H1 (cell line): ENCODE measurements around the gene IGFBP3. TPM values are rescaled to one million over a fixed set of nuclear protein-coding genes. Genes with fewer than 3 reads are reported as not detected.

Source experiments
- CTCF ChIA-PET: fragments of 300-600 bp; sonication (Branson Sonifier 250); formaldehyde crosslinking; loops from one replicate; lab custom pipeline; 2021; ENCODE audit not compliant: partially characterized antibody; lab: Charles Lee
- POLR2A ChIA-PET: fragments of 300-600 bp; sonication (Branson Sonifier 250); formaldehyde crosslinking; loops from one replicate; lab custom pipeline; 2021; ENCODE audit warnings: inconsistent platforms; ENCODE audit not compliant: partially characterized antibody; lab: Charles Lee
- DNase-seq, 2 experiments: peaks; one replicate each; pipeline versions ENCODE4 v3.0.0 to v3.0.0-alpha.2; 2010 to 2022; ENCODE audit warnings: low spot score in 2 of 2, low read depth in 1 of 2, mixed read lengths in 1 of 2
- FAIRE-seq: peaks from 2 replicates; lab custom pipeline; 2011; peaks lifted over from hg19 to GRCh38; lab: Jason Lieb, UNC
- H2AFZ ChIP-seq: 2 replicates; pipeline ENCODE4 v1.8.1; 2012; ENCODE audit warnings: low read length, inconsistent platforms
- H2AK5ac ChIP-seq: 2 replicates; pipeline ENCODE4 v1.6.1; 2013; ENCODE audit warnings: low read depth, low read length
- H2BK120ac ChIP-seq: replicated peaks from 2 replicates; pipeline ENCODE3; 2013; ENCODE audit warnings: low read depth, low read length, inconsistent platforms
- H2BK12ac ChIP-seq: 2 replicates; pipeline ENCODE4 v1.6.1; 2013; ENCODE audit warnings: low read depth, low read length
- H2BK15ac ChIP-seq: 2 replicates; pipeline ENCODE4 v1.6.1; 2013; ENCODE audit warnings: low read length
- H2BK20ac ChIP-seq: 2 replicates; pipeline ENCODE4 v1.6.1; 2013; ENCODE audit warnings: low read length
- H2BK5ac ChIP-seq: 2 replicates; pipeline ENCODE4 v1.6.1; 2013; ENCODE audit warnings: low read depth, low read length
- H3K14ac ChIP-seq: 2 replicates; pipeline ENCODE4 v1.6.1; 2013; ENCODE audit warnings: inconsistent platforms; ENCODE audit not compliant: insufficient read length
- H3K18ac ChIP-seq: 2 replicates; pipeline ENCODE4 v1.6.1; 2013; ENCODE audit warnings: low read length; ENCODE audit errors: extremely low read depth
- H3K23ac ChIP-seq: 2 replicates; pipeline ENCODE4 v1.6.1; 2013; ENCODE audit warnings: inconsistent platforms; ENCODE audit not compliant: insufficient read length
- H3K23me2 ChIP-seq: 2 replicates; pipeline ENCODE4 v1.6.1; 2013; ENCODE audit warnings: low read depth, low read length
- H3K27ac ChIP-seq: 2 replicates; pipeline ENCODE4 v1.6.1; 2011; ENCODE audit warnings: low read depth, low read length, inconsistent platforms
- H3K27me3 ChIP-seq, 4 experiments: replicated peaks in 1 of 4; 1 replicate in 1 of 4; 2 replicates in 3 of 4; pipeline versions ENCODE4 v1.6.1 to v1.8.1; 2011 to 2013; ENCODE audit warnings: low read length in 3 of 4, mild to moderate bottlenecking in 3 of 4, inconsistent platforms in 2 of 4, mixed read lengths in 2 of 4, moderate library complexity in 1 of 4; ENCODE audit not compliant: control insufficient read depth in 3 of 4, insufficient read depth in 3 of 4; ENCODE audit errors: extremely low read depth in 1 of 4
- H3K36me3 ChIP-seq, 4 experiments: 2 replicates each; pipeline versions ENCODE4 v1.6.1 to v1.8.1; 2011 to 2013; ENCODE audit warnings: mild to moderate bottlenecking in 4 of 4, low read length in 3 of 4, moderate library complexity in 2 of 4, control low read depth in 1 of 4, inconsistent platforms in 1 of 4; ENCODE audit not compliant: insufficient read depth in 4 of 4, control insufficient read depth in 2 of 4
- H3K4ac ChIP-seq: replicated peaks from 2 replicates; pipeline ENCODE3; 2013; ENCODE audit warnings: low read length, low read depth, mixed read lengths, inconsistent platforms; ENCODE audit not compliant: insufficient read length
- H3K4me1 ChIP-seq, 4 experiments: replicated peaks in 1 of 4; 1 replicate in 1 of 4; 2 replicates in 3 of 4; pipeline versions ENCODE4 v1.6.1 to v1.8.1; 2011 to 2013; ENCODE audit warnings: low read length in 3 of 4, inconsistent platforms in 2 of 4, mixed read lengths in 1 of 4; ENCODE audit not compliant: insufficient read depth in 4 of 4, control insufficient read depth in 3 of 4
- H3K4me2 ChIP-seq, 2 experiments: 2 replicates each; pipeline versions ENCODE4 v1.6.1 to v1.8.1; 2011 to 2013; ENCODE audit warnings: low read depth in 2 of 2, low read length in 2 of 2, control low read depth in 1 of 2, inconsistent platforms in 1 of 2, mild to moderate bottlenecking in 1 of 2; ENCODE audit not compliant: insufficient read depth in 1 of 2
- H3K4me3 ChIP-seq, 4 experiments: fragments of 200-600, 300-600 bp in 1 of 4; sonication (generic), shearing (Covaris generic), sonication (Bioruptor Twin) in 1 of 4; 2 replicates each; pipeline versions ENCODE4 v1.5.1 to v1.8.1; 2011 to 2016; ENCODE audit warnings: low read length in 4 of 4, low read depth in 3 of 4, control low read depth in 2 of 4, inconsistent platforms in 2 of 4, mild to moderate bottlenecking in 2 of 4, mixed read lengths in 1 of 4, moderate library complexity in 1 of 4; ENCODE audit not compliant: insufficient read depth in 2 of 4; ENCODE audit errors: extremely low read depth in 1 of 4
- H3K56ac ChIP-seq: replicated peaks from 2 replicates; pipeline ENCODE3; 2013; ENCODE audit warnings: low read depth, mild to moderate bottlenecking, mixed read lengths, low read length, inconsistent platforms; ENCODE audit not compliant: insufficient read length
- H3K79me1 ChIP-seq: 2 replicates; pipeline ENCODE4 v1.6.1; 2013; ENCODE audit warnings: low read depth, low read length, control low read depth
- H3K79me2 ChIP-seq, 2 experiments: 2 replicates each; pipeline versions ENCODE4 v1.6.1 to v1.8.1; 2012 to 2013; ENCODE audit warnings: low read length in 2 of 2, mild to moderate bottlenecking in 2 of 2, inconsistent platforms in 1 of 2; ENCODE audit not compliant: insufficient read depth in 2 of 2, control insufficient read depth in 1 of 2
- H3K9ac ChIP-seq, 4 experiments: replicated peaks in 1 of 4; 1 replicate in 1 of 4; 2 replicates in 3 of 4; pipeline versions ENCODE4 v1.6.1 to v1.8.1; 2011 to 2013; ENCODE audit warnings: low read depth in 3 of 4, low read length in 3 of 4, control low read depth in 2 of 4, mild to moderate bottlenecking in 2 of 4, moderate library complexity in 2 of 4, inconsistent platforms in 1 of 4; ENCODE audit errors: extremely low read depth in 1 of 4
- H3K9me3 ChIP-seq, 2 experiments: 2 replicates each; pipeline versions ENCODE4 v1.6.1 to v1.8.1; 2012 to 2013; ENCODE audit warnings: mild to moderate bottlenecking in 2 of 2, moderate library complexity in 2 of 2, control low read depth in 1 of 2, inconsistent platforms in 1 of 2, low read depth in 1 of 2, low read length in 1 of 2, mixed read lengths in 1 of 2; ENCODE audit not compliant: insufficient read depth in 2 of 2
- H4K20me1 ChIP-seq, 2 experiments: replicated peaks in 1 of 2; 2 replicates each; pipeline versions ENCODE3 to v1.8.1; 2011 to 2013; ENCODE audit warnings: inconsistent platforms in 2 of 2, low read length in 2 of 2, mild to moderate bottlenecking in 1 of 2; ENCODE audit not compliant: insufficient read depth in 2 of 2, control insufficient read depth in 1 of 2
- H4K5ac ChIP-seq: 2 replicates; pipeline ENCODE4 v1.6.1; 2013; ENCODE audit warnings: low read length, low read depth, mixed read lengths, inconsistent platforms; ENCODE audit not compliant: insufficient read length
- H4K8ac ChIP-seq: 2 replicates; pipeline ENCODE4 v1.8.0; 2013; ENCODE audit warnings: mild to moderate bottlenecking, moderate library complexity, low read length, inconsistent platforms; ENCODE audit not compliant: insufficient read depth; ENCODE audit errors: extremely low read depth
- H4K91ac ChIP-seq: replicated peaks from 2 replicates; pipeline ENCODE3; 2013; ENCODE audit warnings: low read length, mixed read lengths, inconsistent platforms; ENCODE audit not compliant: insufficient read length
- ASH2L ChIP-seq: fragments of 200-600, 300-600 bp; sonication (generic); IDR thresholded peaks from one replicate; pipeline ENCODE4 v1.7.1; 2017; ENCODE audit warnings: low read length
- CBX8 ChIP-seq: fragments of 300-800, 300-1000 bp; sonication (generic); IDR thresholded peaks from 2 replicates; pipeline ENCODE4 v1.7.1; 2016; ENCODE audit warnings: low read depth, low read length, borderline replicate concordance
- CHD2 ChIP-seq: IDR thresholded peaks from 2 replicates; pipeline ENCODE4 v1.6.1; 2012; ENCODE audit warnings: low read length, improper control_type of control experiment
- EP300 ChIP-seq, 2 experiments: IDR thresholded peaks; 1 replicate in 1 of 2; 2 replicates in 1 of 2; pipeline ENCODE4 v1.6.1; 2011 to 2012; ENCODE audit warnings: low read depth in 2 of 2, low read length in 2 of 2, mild to moderate bottlenecking in 2 of 2, borderline replicate concordance in 1 of 2, inconsistent platforms in 1 of 2, moderate library complexity in 1 of 2
- GABPA ChIP-seq: IDR thresholded peaks from 2 replicates; pipeline ENCODE4 v1.6.1; 2011; ENCODE audit warnings: mild to moderate bottlenecking, low read length, moderate library complexity, borderline replicate concordance; ENCODE audit not compliant: insufficient read depth
- KDM1A ChIP-seq: fragments of 200-600, 300-600 bp; sonication (generic); IDR thresholded peaks from 2 replicates; pipeline ENCODE4 v1.7.1; 2016; ENCODE audit warnings: mild to moderate bottlenecking, low read length, borderline replicate concordance
- KDM4A ChIP-seq: IDR thresholded peaks from one replicate; pipeline ENCODE4 v1.7.1; 2012; ENCODE audit warnings: low read depth, mild to moderate bottlenecking, moderate library complexity, low read length, inconsistent platforms; ENCODE audit not compliant: severe bottlenecking
- POLR2A ChIP-seq, 2 experiments: IDR thresholded peaks; 1 replicate in 1 of 2; 2 replicates in 1 of 2; pipeline ENCODE4 v1.6.1; 2011; ENCODE audit warnings: low read depth in 2 of 2, low read length in 2 of 2, mild to moderate bottlenecking in 2 of 2; ENCODE audit errors: control extremely low read depth in 1 of 2
- POLR2AphosphoS5 ChIP-seq: IDR thresholded peaks from 2 replicates; pipeline ENCODE4 v1.6.1; 2011; ENCODE audit warnings: low read depth, low read length
- RAD21 ChIP-seq, 2 experiments: IDR thresholded peaks in 1 of 2; conservative IDR thresholded peaks in 1 of 2; 2 replicates each; pipeline ENCODE4 v1.6.1; 2011; ENCODE audit warnings: low read depth in 2 of 2, low read length in 2 of 2, improper control_type of control experiment in 1 of 2, inconsistent platforms in 1 of 2, mild to moderate bottlenecking in 1 of 2, moderate library complexity in 1 of 2
- RFX5 ChIP-seq: IDR thresholded peaks from 2 replicates; pipeline ENCODE4 v1.6.1; 2011; ENCODE audit warnings: low read depth, low read length, improper control_type of control experiment, borderline replicate concordance
- SRF ChIP-seq: IDR thresholded peaks from 2 replicates; pipeline ENCODE4 v1.6.1; 2011; ENCODE audit warnings: mild to moderate bottlenecking, low read depth, low read length, moderate library complexity
- WGBS, 2 experiments: shearing (Covaris generic) in 1 of 2; methylation state at CpG; one replicate each; pipeline versions ENCODE4 v1.1.6 to v1.1.7; 2013 to 2015; ENCODE audit warnings: low lambda C conversion rate in 2 of 2, mixed read lengths in 2 of 2, inconsistent platforms in 1 of 2, low coverage in 1 of 2, missing lambda C conversion rate in 1 of 2; ENCODE audit not compliant: insufficient replicate concordance in 2 of 2, insufficient coverage in 1 of 2, insufficient read length in 1 of 2; ENCODE audit errors: extremely low coverage in 1 of 2, missing lambda C conversion rate in 1 of 2; 5-methylcytosine and 5-hydroxymethylcytosine counted together
- polyA plus RNA-seq, 7 experiments: library from polyadenylated mRNA; depleted of rRNA in 3 of 7; stranded (reverse) in 5 of 7; unstranded in 2 of 7; fragments of >200 nt in 5 of 7; fragments of 200-250 nt in 2 of 7; gene quantifications; 1 replicate in 5 of 7; 2 replicates in 1 of 7; 4 replicates in 1 of 7; pipeline versions ENCODE4 v1.2.1 to v1.2.3, GENCODE V29; 2011 to 2013; ENCODE audit warnings: missing spikeins in 2 of 7, mixed read lengths in 2 of 7
- total RNA-seq: library from RNA; stranded (reverse); fragmentation: NEBNext Ultra II Directional; extraction: Animal tissue kit (Norgen Biotek cat#: 25700); gene quantifications from 2 replicates; pipeline ENCODE4 v1.2.1, GENCODE V29; 2021
- TF ChIP-seq, protein P1 (sequence below): IDR thresholded peaks from 2 replicates; pipeline ENCODE4 v1.6.1; 2011; ENCODE audit warnings: low read depth, mild to moderate bottlenecking, low read length; ENCODE audit not compliant: insufficient read depth

IGFBP3 gene
- total and polyA plus RNA-seq, 2 of the 8 experiments (the other 6 are each of a cell fraction or from before 2014, with no cell fraction given) = 5.5 to 12.1 TPM

DNA sequence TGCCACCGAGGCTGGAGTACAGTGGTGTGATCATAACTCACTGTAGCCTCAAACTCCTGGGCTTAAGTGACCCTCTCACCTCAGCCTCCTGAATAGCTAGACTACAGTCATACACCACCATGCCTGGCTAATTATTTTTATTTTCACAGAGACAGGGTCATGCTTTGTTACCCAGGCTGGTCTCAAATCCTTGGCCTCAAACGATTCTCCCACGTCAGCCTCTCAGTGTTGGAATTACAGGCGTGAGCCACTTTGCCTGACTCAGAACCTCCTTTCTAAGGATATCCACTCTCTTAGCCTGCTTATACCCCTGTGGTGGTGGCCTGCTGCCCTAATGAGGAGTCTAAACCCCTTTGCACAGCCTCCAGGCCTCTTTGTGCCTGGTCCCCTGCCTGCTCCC is 36.9 kb downstream of the IGFBP3 start:
- H3K4ac ChIP-seq = no peak overlapping the region
- no peak overlapping the region for H2BK5ac ChIP-seq
- H3K14ac ChIP-seq = no peak overlapping the region
- FAIRE-seq (no peak), DNase-seq (no peak)
- H3K23me2 ChIP-seq = peaks cover 9% of the 10 kb centered on the region; the same call in 1 of the 2 replicates
- ChIA-PET POLR2A (no interaction called here), CTCF (interaction anchor here (0.7 to 2.0 kb wide), 4 partner anchors 11 to 1149 kb away, joined by 3 to 12 read pairs (median 6); partner anchors contain the start of gene CCDC201)
- H3K4me2 ChIP-seq = no peak overlapping the region
- no peak overlapping the region for H3K23ac ChIP-seq
- H2AK5ac ChIP-seq = no peak overlapping the region
- 94% methylated on average over 4 of the region's 4 CpGs; no CpG with 5 or more reads in 1 of the 2 experiments for WGBS, 2 experiments
- peaks cover 3 to 9% (median 7%) of the 10 kb centered on the region in 4 experiments; a peak in 6 of 7 replicates for H3K4me1 ChIP-seq
- no peak overlapping the region for H3K56ac ChIP-seq
- no peak overlapping the region for H2AFZ ChIP-seq
- H3K18ac ChIP-seq = no peak overlapping the region
- H3K79me2 ChIP-seq = no peaks in the 10 kb centered on the region
- no peak overlapping the region for H4K91ac ChIP-seq
- no peak overlapping the region for H4K5ac ChIP-seq
- peaks cover 2 to 6% of the 10 kb centered on the region in 2 experiments; a peak in 3 of 4 replicates for H3K9me3 ChIP-seq
- H3K79me1 ChIP-seq = no peaks in the 10 kb centered on the region
- no peak overlapping the region for H4K8ac ChIP-seq
- no peak overlapping the region for H2BK120ac ChIP-seq
- no peak overlapping the region for H3K9ac ChIP-seq
- H2BK12ac ChIP-seq = no peak overlapping the region
- H4K20me1 ChIP-seq = peaks cover 0 to 1% of the 10 kb centered on the region in 2 experiments
- no peak overlapping the region for H3K4me3 ChIP-seq
- H3K27me3 ChIP-seq = peaks cover 13 to 24% (median 20%) of the 10 kb centered on the region in 4 experiments
- no peak overlapping the region for H2BK20ac ChIP-seq
- no peak overlapping the region for H2BK15ac ChIP-seq
- H3K36me3 ChIP-seq = no peaks in the 10 kb centered on the region
- no peak overlapping the region for H3K27ac ChIP-seq
- TF ChIP-seq SRF (no peak), CHD2 (no peak), RAD21 (IDR thresholded peaks at IDR 0.05 in 1 of 2, conservative IDR thresholded peaks at IDR 0.05 in 1 of 2; ENCODE audit: low read depth in 2 of 2, low read length in 2 of 2) (no peak), CBX8 (no peak), POLR2A (IDR thresholded peaks at IDR 0.05; ENCODE audit: control extremely low read depth in 1 of 2, low read depth in 2 of 2, low read length in 2 of 2) (no peak), RFX5 (no peak), ASH2L (no peak), POLR2AphosphoS5 (no peak), KDM1A (no peak), KDM4A (no peak), EP300 (IDR thresholded peaks at IDR 0.05; ENCODE audit: borderline replicate concordance in 1 of 2, low read depth in 2 of 2, low read length in 2 of 2) (no peak), GABPA (no peak)
- TF ChIP-seq, protein P1, sequence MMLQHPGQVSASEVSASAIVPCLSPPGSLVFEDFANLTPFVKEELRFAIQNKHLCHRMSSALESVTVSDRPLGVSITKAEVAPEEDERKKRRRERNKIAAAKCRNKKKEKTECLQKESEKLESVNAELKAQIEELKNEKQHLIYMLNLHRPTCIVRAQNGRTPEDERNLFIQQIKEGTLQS = no peak
